GM19099 (cell line): ENCODE measurements around the gene RABEPK.

ENCODE experiments used
- POLR2A ChIP-seq: IDR thresholded peaks from 3 replicates; pipeline ENCODE4 v1.6.1; 2011; ENCODE audit warnings: low read depth; ENCODE audit not compliant: insufficient read length; ENCODE audit errors: extremely low read depth

RABEPK gene

DNA sequence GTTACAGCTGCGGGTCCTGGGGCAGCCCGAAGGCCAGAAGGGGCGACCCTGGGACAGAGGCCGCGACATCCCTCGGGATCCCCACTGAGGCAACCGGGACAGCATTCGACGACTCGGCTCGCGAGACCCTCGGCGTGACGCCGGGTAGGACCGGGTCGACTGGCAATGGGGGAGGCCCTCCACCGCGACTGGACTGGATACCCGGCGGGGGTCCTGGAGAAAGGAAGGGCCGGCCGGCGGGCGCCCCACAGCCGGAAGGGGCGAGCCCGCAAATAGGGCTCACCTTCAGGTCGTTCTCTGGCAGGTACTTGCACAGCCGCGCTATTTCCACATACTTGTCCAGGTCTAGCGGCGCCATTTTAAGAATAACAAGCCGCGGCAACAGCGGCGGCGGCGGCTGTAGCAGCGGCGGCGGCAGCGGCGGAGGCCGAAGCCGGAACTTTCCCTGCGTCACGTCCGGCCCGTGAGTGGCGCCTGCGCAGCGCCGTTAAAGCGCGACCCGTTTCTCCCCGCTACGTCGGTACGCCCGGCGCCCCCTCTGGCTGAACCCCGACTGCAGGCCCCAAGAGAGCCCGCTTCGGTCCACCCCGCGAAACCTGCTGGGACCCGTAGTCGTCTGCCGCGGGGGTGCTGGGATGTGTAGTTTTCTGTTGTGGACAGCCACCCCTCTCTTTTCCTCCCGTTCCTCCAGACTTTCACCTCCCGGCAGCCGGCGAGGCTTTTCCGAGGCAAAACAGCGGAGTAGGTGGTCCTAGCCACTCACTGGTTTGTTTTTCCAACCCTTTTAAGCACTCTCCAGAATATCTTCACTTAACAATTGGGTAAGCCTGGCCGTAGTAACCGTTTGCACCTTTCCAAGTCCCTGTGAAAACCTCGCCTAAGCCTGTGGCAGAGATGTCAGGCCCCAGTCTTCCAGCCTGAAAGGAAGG lies 10.7 kb upstream of the RABEPK start, which contains the start of gene PPP6C:
PPP6C (minus strand) TSS at position 443 of the 929 bp plus-strand sequence; CDS start at position 358, 85 bp downstream.
- peak; percentile 87 for TF ChIP-seq POLR2A

DNA sequence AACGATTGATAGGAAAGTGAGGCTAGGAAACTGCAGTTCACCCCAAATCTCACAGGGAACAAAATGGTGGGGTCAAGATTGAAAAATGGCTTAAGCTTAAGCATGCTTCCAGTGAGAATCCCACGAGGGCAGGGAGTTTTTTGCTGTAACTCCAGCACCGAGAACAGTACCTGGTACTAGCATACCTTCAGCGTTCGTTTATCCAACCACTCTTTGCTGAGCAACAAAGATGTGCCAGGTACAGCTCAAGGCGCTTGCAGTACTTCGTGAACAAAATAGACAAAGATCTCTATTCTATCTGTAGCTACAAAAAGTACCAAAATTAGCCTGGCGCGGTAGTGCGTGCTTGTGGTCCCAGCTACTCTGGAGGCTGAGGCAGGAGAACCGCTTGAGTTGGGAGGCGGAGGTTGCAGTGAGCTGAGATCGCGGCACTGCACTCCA lies 10.0 kb upstream of the RABEPK start:
- TF ChIP-seq POLR2A, result no peak

DNA sequence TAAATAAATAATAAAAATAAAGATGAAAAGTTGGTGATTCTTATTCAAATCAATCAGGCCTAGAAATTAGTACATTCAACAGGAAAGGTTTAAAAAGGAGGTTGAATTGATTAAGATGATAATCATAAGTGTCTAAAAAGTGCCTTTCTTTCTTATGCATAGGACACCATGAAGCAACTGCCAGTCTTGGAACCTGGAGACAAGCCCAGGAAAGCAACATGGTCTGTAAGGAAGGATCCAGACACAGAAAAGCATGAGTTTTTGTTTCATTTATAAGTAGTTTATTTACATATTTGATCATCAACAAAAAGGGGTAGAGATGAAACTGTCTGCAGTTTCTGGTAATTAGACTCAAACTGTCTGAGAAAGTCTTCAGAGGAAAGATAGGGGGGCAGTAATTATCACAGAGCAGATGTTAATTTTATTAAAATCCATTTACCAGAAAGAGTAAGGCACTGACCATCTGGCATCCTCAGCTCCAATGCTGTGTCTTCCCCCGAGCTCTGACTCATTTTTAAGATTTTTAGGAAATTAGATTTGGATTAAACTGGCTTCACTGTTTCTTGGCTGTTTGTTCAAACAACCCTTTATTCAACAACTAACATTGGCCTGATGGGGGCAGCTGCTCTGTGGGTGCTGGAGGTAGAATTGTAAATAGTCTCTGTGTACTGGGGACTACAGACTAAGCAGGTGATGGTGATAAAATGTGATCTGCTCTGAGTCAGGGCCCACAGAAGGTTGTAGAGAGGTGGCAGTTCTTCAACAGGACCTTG lies 2.7 kb downstream of the RABEPK start:
- no peak for TF ChIP-seq POLR2A

DNA sequence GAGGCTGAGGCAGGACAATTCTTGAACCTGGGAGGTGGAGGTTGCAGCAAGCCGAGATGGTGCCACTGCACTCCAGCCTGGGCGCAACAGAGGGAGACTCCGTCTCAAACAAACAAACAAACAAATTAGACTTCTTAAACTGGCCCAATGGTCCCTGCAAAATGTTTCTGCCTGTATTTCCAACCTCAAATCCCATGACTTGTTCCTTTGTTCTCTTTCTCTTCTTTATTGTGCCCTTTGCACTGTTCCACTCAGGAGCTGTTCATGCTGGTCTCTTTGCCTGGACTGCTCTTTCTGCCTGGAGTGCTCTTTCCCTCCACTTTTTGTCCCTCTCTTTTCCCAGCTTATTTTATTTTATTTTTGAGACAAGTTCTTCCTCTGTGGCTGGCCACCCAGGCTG lies 4.1 kb downstream of the RABEPK start:
- TF ChIP-seq POLR2A, result no peak

DNA sequence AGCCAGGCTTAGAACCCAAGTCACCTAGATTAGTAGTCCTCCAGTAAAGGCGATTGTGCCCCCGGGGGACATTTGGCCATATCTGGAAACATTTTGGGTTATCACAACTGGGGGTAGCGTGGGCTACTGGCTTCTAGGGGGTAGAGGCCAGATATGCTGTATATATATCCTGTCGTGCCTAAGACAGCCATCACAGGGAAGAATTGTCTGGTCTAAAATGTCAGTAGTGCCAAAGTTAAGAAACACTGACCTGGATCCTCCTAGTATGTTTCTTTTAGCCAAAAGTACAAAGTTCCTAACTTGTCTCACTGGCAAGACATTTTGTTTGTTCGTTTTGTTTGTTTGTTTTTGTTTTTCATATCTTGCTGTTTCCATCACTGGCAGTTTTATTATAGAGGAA lies 13.8 kb downstream of the RABEPK start:
- TF ChIP-seq POLR2A, result no peak

DNA sequence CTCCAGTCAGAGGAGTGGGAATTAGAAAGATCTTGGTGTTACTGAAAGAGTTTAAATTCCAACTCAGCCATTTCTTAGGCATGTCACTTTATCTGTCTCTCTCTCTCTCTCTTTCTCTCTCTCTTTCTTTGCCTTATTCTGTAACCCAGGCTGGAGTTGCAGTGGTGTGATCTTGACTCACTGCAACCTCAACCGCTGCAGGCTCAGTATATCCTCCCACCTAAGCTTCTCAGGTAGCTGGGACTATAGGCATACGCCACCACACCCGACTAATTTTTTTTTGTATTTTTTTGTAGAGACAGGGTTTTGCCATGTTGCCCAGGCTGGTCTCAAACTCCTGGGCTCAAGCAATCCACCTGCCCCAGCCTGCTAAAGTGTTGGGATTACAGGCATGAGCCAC lies 18.3 kb downstream of the RABEPK start:
- no peak for TF ChIP-seq POLR2A

DNA sequence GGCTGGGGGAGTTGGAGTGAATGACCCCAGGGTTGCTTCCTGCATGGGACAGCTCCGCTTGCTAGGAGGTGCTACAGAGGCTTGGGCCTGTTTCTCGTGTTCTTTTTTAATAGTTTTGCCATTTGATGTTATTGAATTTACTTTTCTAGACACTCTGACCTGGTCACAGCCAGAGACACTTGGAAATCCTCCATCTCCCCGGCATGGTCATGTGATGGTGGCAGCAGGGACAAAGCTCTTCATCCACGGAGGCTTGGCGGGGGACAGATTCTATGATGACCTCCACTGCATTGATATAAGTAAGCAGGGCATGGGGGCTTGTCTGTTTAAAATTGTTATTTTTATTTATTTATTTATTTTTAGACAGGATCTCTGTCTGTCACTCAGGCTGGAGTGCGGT lies 27.4 kb downstream of the RABEPK start:
- no peak for TF ChIP-seq POLR2A

DNA sequence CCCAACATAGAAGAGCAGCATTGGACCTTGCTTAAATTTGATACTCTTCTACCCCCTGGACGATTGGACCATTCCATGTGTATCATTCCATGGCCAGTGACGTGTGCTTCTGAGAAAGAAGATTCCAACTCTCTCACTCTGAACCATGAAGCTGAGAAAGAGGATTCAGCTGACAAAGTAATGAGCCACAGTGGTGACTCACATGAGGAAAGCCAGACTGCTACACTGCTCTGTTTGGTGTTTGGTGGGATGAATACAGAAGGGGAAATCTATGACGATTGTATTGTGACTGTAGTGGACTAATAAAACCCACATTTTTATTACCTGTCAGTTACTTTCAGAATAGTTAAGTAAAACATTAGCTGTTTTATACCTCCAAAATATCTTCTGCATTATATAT lies 33.3 kb downstream of the RABEPK start:
- TF ChIP-seq POLR2A, result no peak

DNA sequence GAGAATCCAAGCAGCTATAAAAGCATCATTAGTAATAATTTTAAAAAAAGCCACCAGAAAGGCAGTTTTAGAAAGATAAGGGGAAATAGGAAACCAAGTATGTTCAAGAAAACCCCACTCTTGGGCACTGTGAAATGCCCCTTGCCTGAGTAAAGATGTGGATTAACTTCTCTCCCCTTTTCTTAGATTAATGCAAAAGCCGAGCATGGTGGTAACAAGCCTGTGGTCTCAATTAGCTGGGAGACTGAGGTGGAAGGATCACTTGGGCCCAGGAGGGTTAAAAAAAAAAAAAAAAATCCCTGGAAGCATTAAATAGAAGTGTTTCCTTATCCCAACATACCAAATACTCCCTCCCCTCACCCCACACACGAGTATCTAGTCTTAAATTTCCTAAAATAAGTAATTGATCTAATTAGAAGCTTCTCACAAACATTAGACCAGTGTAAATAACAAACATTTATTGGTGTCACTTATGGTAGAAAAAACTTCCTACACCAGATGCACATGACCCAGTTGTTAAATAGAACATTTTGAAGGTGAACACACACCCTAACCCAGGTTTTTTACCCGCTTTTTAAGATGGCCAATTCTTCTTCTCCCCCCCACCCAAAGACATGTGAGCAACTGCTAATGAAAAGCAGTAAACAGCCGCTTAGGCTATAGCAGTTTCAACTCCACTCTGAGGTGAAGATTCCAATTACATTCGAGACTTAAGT lies 35.6 kb downstream of the RABEPK start:
- TF ChIP-seq POLR2A, result no peak

DNA sequence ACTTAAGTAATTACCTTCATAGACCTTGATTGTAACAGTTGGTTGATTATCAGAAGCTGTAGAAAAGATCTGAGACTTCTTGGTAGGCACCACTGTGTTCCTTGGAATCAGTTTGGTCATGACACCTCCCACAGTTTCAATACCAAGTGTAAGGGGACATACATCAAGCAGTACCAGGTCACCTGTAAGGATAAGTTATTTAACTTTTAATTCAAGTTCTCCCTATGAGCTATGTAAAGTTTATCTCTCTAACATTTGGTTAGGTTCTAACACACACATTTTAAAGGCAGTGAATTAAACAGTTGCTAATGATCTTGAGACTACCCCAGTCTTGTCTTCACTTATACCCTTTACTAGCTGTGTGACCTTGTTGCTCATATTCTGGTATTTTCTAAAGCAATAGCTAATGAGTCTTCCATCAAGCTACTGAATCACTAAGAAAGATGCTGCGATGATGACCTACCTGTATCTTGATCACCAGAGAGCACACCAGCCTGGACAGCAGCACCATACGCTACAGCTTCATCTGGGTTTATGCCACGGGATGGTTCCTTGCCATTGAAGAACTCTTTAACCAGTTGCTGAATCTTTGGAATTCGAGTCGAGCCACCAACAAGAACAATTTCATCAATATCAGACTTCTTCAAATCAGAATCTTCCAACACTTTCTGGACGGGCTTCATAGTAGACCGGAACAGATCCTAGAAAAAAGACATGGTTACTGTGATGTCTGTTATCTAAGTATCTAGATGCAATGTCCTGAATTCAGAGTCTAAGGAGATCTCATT lies 38.0 kb downstream of the RABEPK start:
- no peak for TF ChIP-seq POLR2A

DNA sequence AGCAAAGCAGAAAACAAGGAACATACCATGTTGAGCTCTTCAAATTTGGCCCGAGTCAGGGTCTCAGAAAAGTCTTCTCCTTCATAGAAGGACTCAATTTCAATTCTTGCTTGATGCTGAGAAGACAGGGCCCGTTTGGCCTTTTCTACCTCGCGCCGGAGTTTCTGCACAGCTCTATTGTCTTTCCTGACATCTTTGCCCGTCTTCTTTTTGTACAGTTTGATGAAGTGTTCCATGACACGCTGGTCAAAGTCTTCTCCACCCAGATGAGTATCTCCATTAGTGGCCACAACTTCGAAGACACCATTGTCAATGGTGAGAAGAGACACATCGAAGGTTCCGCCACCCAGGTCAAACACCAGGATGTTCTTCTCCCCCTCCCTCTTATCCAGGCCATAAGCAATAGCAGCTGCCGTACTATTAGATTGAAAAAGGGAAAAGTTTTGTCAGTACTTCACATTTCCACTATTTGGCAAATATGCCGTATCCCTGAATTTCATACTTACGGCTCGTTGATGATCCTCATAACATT lies 38.6 kb downstream of the RABEPK start:
- TF ChIP-seq POLR2A, result no peak

DNA sequence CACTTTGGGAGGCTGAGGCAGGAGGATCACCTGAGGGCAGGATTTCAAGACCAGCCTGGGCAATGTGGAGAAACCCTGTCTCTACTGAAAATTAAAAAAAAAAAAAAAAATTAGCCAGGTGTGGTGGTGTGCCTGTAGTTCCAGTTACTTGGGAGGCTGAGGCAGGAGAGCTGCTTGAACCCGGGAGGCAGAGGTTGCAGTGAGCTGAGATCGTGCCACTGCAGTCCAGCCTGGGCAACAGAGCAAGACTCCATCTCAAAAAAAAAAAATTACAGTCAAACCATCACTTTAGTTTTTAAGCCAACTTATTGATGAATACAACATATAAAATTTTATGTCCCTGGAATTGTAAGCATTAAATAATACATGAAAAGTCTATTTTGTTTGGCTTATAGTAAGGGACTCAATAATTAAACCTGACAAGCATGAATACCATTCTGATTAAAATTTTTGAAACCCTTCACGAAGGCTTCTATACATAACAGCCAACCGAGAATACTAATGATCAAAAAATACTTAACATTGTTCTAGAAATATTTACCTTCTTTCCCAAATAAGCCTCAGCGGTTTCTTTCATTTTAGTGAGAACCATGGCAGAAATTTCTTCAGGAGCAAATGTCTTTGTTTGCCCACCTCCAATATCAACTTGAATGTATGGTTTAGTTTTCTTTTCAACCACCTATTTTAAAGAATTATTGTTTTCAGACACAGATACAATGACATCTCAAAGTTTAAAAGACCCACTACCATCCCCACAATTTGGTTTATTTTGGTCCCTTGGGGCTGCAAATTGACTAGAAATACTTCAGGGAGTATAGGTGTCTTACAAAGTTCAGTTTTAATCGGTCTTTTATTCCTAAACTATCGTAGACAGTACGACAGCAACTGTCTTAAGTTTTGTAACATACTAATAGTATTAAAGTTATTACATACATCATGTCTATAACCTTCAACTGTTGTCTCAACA lies 39.6 kb downstream of the RABEPK start:
- TF ChIP-seq POLR2A, result no peak

DNA sequence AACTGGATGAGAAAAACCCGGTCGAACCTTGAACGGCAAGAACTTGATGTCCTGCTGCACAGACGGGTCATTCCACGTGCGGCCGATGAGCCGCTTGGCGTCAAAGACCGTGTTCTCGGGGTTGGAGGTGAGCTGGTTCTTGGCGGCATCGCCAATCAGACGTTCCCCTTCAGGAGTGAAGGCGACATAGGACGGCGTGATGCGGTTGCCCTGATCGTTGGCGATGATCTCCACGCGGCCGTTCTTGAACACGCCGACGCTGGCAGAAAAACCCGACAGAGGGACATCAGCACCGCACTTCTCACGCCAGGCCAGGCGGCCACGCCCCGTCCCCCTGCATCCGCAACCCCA lies 40.3 kb downstream of the RABEPK start:
- no peak for TF ChIP-seq POLR2A
